Right lobe of liver (tissue), 6 donors: ENCODE measurements around the gene KRTAP2-3. TPM values are rescaled to one million over a fixed set of nuclear protein-coding genes. Genes with fewer than 3 reads are reported as not detected.
"Not testable (repeated sequence)": the region's sequence is repeated elsewhere in the genome, so short reads cannot be mapped to it uniquely, and the experiment has no call there.

Experiments
- ATAC-seq, 4 donors: fragments of 200-7000 bp; cut with Tn5 transposase; one replicate each; pipeline ENCODE4 v1.9.1; 2020; ENCODE audit warnings: mild to moderate bottlenecking in 4 of 4, moderate library complexity in 4 of 4
- DNase-seq, 3 donors: peaks; one replicate each; pipeline ENCODE4 v3.0.0-alpha.2; 2020
- H3K27ac ChIP-seq, 3 donors: fragments of 200-600 bp; one replicate each; pipeline ENCODE4 v1.8.0; 2022
- H3K27me3 ChIP-seq, 2 donors: fragments of 200-600 bp; one replicate each; pipeline ENCODE4 v1.8.0; 2022
- H3K36me3 ChIP-seq, 4 donors: fragments of 200-600 bp; sonication (generic) in 1 of 4; one replicate each; pipeline versions ENCODE4 v1.5.1 to v1.8.0; 2017 to 2022; ENCODE audit warnings: control low read depth in 1 of 4
- H3K4me1 ChIP-seq, 4 donors: fragments of 200-600 bp; sonication (generic) in 1 of 4; one replicate each; pipeline versions ENCODE4 v1.5.1 to v1.8.0; 2017 to 2022; ENCODE audit warnings: control low read depth in 1 of 4
- H3K4me3 ChIP-seq, 3 donors: fragments of 200-600 bp; one replicate each; pipeline ENCODE4 v1.8.0; 2022
- H3K9me3 ChIP-seq, 4 donors: fragments of 200-600 bp; sonication (generic) in 1 of 4; one replicate each; pipeline versions ENCODE4 v1.5.1 to v1.8.0; 2017 to 2022; ENCODE audit warnings: control low read depth in 1 of 4
- CTCF ChIP-seq, 4 donors: fragments of 200-600 bp in 3 of 4; fragments of 450-650 bp in 1 of 4; IDR thresholded peaks; one replicate each; pipeline versions ENCODE4 v1.5.1 to v1.8.0; 2016 to 2022; ENCODE audit warnings: antibody characterized with exemption in 4 of 4, mild to moderate bottlenecking in 2 of 4
- POLR2A ChIP-seq: fragments of 450-650 bp; IDR thresholded peaks from one replicate; pipeline ENCODE4 v1.6.1; 2017; ENCODE audit warnings: antibody characterized with exemption, mild to moderate bottlenecking
- WGBS: methylation state at CpG from one replicate; pipeline ENCODE4 v1.1.6; 2018; ENCODE audit warnings: low coverage, low lambda C conversion rate; ENCODE audit not compliant: insufficient coverage; ENCODE audit errors: missing lambda C conversion rate; 5-methylcytosine and 5-hydroxymethylcytosine counted together
- intact Hi-C, 2 donors: fragments of 100-400 bp; cut with DNase I; formaldehyde crosslinking; loops; one replicate each; pipeline versions ENCODE4 v1.11.2 to v1.14.1; 2022
- total RNA-seq, 6 experiments: library from RNA; depleted of rRNA in 2 of 6; stranded (reverse); fragments of >200 nt in 2 of 6; fragmentation: NEBNext Ultra II Directional in 3 of 6; extraction: Animal tissue kit (Norgen Biotek cat#: 25700) in 3 of 6; gene quantifications; one replicate each; pipeline versions ENCODE4 v1.1.0 to v1.2.4, GENCODE V29; 2016 to 2023
- donor health status: DM: no; HTN: yes; CAD: no.
- donor health status: DM: no; HTN: no; CAD: no.
- donor health status: DM: no; HTN: no; CAD: no.
- donor health status: DM: no; HTN: yes; CAD: no.
- donor health status: DM: no; HTN: yes; CAD: no.

KRTAP2-3 gene
- total RNA-seq, 6 experiments from 2014 or later: not detected

- no peak for TF ChIP-seq POLR2A
- no peak for TF ChIP-seq CTCF (IDR thresholded peaks at IDR 0.05)
- intact Hi-C loops: no loop called here
- no peak for ATAC-seq
- no peak overlapping the region for H3K4me3 ChIP-seq
- H3K27ac ChIP-seq: no peak overlapping the region
- H3K27me3 ChIP-seq: no peaks in the 10 kb centered on the region
- 37% methylated on average over 2 of the region's 2 CpGs for WGBS
- no peak for DNase-seq
- H3K4me1 ChIP-seq: no peaks in the 10 kb centered on the region
- H3K9me3 ChIP-seq: no peaks in the 10 kb centered on the region
- no peaks in the 10 kb centered on the region for H3K36me3 ChIP-seq
These were observed 10.8 kb downstream of the KRTAP2-3 start for GRCh38 chr17:41049110-41049509.

DNA sequence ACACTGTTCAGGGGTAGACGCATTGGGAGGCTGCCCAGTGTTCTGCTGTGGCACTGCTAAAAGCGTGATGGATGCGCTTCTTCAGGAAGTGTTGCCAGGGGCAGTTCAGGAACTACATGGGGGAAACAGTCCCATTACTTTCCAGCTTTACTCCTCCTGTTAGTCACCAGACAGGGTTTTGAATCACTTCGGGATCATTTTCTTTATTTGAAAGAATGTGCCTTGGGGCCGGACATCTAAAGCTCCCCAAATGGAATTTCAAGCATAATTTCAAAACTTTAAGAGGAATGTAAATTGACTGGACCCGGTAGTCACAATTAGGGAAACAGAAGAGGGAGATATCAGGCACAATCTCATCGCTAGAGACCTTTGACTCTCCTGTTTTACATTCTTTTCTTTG, 11.5 kb downstream of the KRTAP2-3 start:
- WGBS: 51% methylated on average over 7 of the region's 7 CpGs

DNA sequence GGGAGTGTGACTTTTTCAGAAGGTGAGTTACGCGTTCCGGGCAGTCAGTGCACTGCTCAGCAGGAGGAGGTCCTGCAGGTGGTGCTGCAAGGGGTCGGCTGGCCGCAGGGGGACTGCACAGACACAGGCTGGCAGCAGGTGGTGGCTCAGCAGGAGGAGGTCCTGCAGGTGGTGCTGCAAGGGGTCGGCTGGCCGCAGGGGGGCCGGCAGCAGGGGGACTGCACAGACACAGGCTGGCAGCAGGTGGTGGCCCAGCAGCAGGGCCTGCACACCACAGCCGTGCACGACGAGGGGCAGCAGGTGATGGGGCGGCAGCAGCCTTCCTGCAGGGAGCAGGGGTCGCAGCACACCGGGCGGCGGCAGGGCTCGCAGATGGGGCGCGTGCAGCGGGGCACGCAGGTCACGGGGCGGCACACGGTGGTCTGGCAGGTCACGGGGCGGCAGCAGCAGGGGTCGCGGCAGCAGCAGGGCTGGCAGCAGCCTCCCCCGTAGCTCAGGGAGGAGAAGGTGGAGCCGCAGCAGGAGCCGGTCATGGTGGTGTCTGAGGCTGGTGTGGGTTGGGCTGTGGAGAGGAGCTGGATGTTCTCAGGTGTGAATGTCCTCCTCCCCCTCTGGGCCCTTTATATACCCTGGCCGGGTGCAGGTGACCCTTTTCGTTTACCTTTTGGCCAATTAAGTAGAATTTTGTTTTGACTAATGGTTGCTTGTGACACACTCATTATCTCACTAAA, 13.0 kb downstream of the KRTAP2-3 start, which contains the start of gene KRTAP2-1:
Gene KRTAP2-1 (minus strand): TSS at position 582 of the 731 bp plus-strand sequence. CDS start 49 bp downstream, at position 533.
- 22% methylated on average over 5 of the region's 33 CpGs for WGBS
- H3K9me3 ChIP-seq, H3K27ac ChIP-seq, H3K27me3 ChIP-seq, H3K4me3 ChIP-seq, H3K4me1 ChIP-seq, intact Hi-C loops, DNase-seq, H3K36me3 ChIP-seq: not testable (repeated sequence)
- ATAC-seq: peak in 1 of 4 donors; percentile 23

More for the DNA sequence above, 11.5 kb downstream of the KRTAP2-3 start:
- intact Hi-C loops: no loop called here
- Histone ChIP-seq H3K27ac (no peak overlapping the region), H3K27me3 (no peaks in the 10 kb centered on the region), H3K4me1 (no peaks in the 10 kb centered on the region), H3K9me3 (no peaks in the 10 kb centered on the region), H3K36me3 (no peaks in the 10 kb centered on the region), H3K4me3 (no peak overlapping the region)
- no peak for DNase-seq
- no peak for ATAC-seq
- no peak for TF ChIP-seq CTCF (IDR thresholded peaks at IDR 0.05)
- no peak for TF ChIP-seq POLR2A

DNA sequence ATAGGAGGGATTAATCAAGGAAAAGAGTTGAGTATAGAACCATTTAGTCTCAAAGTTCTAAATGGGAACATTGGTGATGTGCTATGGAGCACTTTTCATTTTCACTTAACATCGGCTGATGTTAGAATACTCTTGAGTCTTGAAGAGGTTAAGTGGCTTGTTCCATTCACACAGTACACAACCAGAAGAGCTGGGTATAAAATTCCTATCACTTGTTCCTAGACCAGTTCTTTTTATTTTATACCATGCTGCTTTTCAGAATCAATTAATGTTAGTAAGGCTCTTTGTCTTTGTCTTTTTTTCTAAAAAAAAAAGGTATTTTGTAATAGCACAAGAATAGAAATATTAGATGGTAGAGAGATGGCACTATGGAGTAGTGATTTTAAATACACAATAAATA, 17.0 kb downstream of the KRTAP2-3 start:
- DNase-seq (no peak), ATAC-seq (no peak)
- no peak for TF ChIP-seq CTCF (IDR thresholded peaks at IDR 0.05)
- TF ChIP-seq POLR2A: no peak
- Histone ChIP-seq H3K27me3 (no peaks in the 10 kb centered on the region), H3K27ac (no peak overlapping the region), H3K4me1 (no peaks in the 10 kb centered on the region), H3K9me3 (no peaks in the 10 kb centered on the region), H3K4me3 (no peak overlapping the region), H3K36me3 (no peaks in the 10 kb centered on the region)
- intact Hi-C loops: no loop called here
- WGBS: 89% methylated on average over 1 of the region's 1 CpG

DNA sequence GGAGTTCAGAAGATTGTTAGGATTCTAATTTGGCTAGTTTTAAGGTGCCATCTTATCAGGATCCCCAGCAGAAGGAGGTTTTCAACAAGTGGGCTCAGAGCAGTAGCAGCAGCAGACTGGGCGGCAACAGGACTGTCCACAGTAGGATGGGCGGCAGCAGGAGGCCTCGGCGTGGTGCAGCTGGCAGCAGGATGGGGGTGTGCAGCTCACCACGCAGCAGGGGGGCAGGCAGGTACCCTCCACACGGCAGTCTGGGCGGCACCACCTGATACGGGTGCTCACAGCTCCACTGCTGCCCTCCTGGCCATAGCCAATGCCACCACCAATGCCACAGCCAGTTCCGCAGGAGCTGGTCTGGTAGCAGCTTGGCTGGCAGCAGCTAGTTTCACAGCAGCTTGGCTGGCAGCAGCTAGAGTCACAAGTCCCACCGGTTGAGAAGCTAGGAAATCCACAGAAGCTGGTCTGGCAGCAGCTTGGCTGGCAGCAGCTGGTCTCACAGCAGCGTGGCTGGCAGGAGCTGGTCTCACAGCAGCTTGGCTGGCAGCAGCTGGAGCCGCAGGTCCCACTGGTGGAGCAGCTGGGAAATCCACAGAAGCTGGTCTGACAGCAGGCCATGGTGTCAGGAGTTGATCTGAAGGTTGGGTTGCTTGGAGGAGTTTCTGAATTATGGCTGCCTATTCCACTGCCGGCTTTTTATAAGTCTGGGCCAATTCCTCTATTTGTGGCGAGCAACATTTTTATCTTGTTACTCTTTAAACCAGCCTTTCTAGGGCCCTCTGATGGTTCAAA, 18.9 kb downstream of the KRTAP2-3 start, which contains the start of gene KRTAP1-1:
Gene KRTAP1-1 (minus strand): TSS at position 668 of the 789 bp plus-strand sequence. CDS start 53 bp downstream, at position 615.
- H3K4me3 ChIP-seq, H3K4me1 ChIP-seq, H3K9me3 ChIP-seq, DNase-seq, intact Hi-C loops, H3K27ac ChIP-seq, H3K27me3 ChIP-seq, H3K36me3 ChIP-seq: not testable (repeated sequence)
- ATAC-seq: peak in 1 of 4 donors; percentile 21
- WGBS: 41% methylated on average over 5 of the region's 14 CpGs
